Smooth muscle cell (in vitro differentiated cells): Measurements from ENCODE around the gene PRSS50. TPM values are rescaled to one million over a fixed set of nuclear protein-coding genes. Genes with fewer than 3 reads are reported as not detected.

Experiments
- DNase-seq: peaks from one replicate; lab custom pipeline; 2025; ENCODE audit not compliant: unreplicated experiment; lab: John Stamatoyannopoulos, UW
- H2AFZ ChIP-seq: fragments of 200-600 bp; sonication (generic); 2 replicates; pipeline ENCODE4 v1.6.0; 2016; ENCODE audit warnings: antibody characterized with exemption, low read depth, mild to moderate bottlenecking
- H3F3A ChIP-seq: fragments of 200-600 bp; sonication (generic); 2 replicates; pipeline ENCODE4 v1.6.0; 2017; ENCODE audit warnings: antibody characterized with exemption, low read depth
- H3K27ac ChIP-seq: fragments of 200-600 bp; sonication (generic); 2 replicates; pipeline ENCODE4 v1.5.1; 2016; ENCODE audit warnings: low read depth, mild to moderate bottlenecking
- H3K27me3 ChIP-seq: fragments of 200-600 bp; sonication (generic); 2 replicates; pipeline ENCODE4 v1.6.1; 2016; ENCODE audit warnings: low read depth, mild to moderate bottlenecking
- H3K36me3 ChIP-seq: fragments of 200-600 bp; sonication (generic); 2 replicates; pipeline ENCODE4 v1.5.1; 2016; ENCODE audit warnings: low read depth
- H3K4me1 ChIP-seq: fragments of 200-600 bp; sonication (generic); 2 replicates; pipeline ENCODE4 v1.5.1; 2016; ENCODE audit warnings: low read depth
- H3K4me2 ChIP-seq: fragments of 200-600 bp; sonication (generic); 2 replicates; pipeline ENCODE4 v1.6.0; 2016; ENCODE audit warnings: mild to moderate bottlenecking
- H3K4me3 ChIP-seq: fragments of 200-600 bp; sonication (generic); 2 replicates; pipeline ENCODE4 v1.5.1; 2016; ENCODE audit warnings: mild to moderate bottlenecking
- H3K79me2 ChIP-seq: fragments of 200-600 bp; sonication (generic); 2 replicates; pipeline ENCODE4 v1.6.0; 2016; ENCODE audit warnings: low read depth, mild to moderate bottlenecking
- H3K9ac ChIP-seq: fragments of 200-600 bp; sonication (generic); 2 replicates; pipeline ENCODE4 v1.6.0; 2016; ENCODE audit warnings: low read depth
- H3K9me3 ChIP-seq: fragments of 200-600 bp; sonication (generic); replicated peaks from 2 replicates; pipeline ENCODE4 v1.5.1; 2016; ENCODE audit warnings: low read depth
- H4K20me1 ChIP-seq: fragments of 200-600 bp; sonication (generic); 2 replicates; pipeline ENCODE4 v1.6.0; 2016; ENCODE audit warnings: low read depth
- WGBS: methylation state at CpG from one replicate; pipeline ENCODE4 v1.1.7; 2016; ENCODE audit warnings: low lambda C conversion rate; 5-methylcytosine and 5-hydroxymethylcytosine counted together
- polyA plus RNA-seq: library from polyadenylated mRNA; unstranded; fragments of >200 nt; fragmentation: Nextera tagmentation; extraction: Ambion mirVana; gene quantifications from 2 replicates; pipeline ENCODE4 v1.2.1, GENCODE V29; 2016
- total RNA-seq: library from RNA; depleted of rRNA; stranded (reverse); fragments of >200 nt; gene quantifications from 2 replicates; pipeline ENCODE4 v1.2.3, GENCODE V29; 2014
- TF ChIP-seq, protein P1 (sequence below): fragments of 200-600 bp; sonication (generic); IDR thresholded peaks from 2 replicates; pipeline ENCODE4 v1.5.1; 2017; ENCODE audit warnings: borderline replicate concordance, mild to moderate bottlenecking, antibody characterized with exemption; ENCODE audit not compliant: insufficient read depth, poor library complexity, severe bottlenecking

Gene PRSS50
- total and polyA plus RNA-seq, 2 experiments from 2014 or later, result 0.54 to 0.73 TPM

DNA sequence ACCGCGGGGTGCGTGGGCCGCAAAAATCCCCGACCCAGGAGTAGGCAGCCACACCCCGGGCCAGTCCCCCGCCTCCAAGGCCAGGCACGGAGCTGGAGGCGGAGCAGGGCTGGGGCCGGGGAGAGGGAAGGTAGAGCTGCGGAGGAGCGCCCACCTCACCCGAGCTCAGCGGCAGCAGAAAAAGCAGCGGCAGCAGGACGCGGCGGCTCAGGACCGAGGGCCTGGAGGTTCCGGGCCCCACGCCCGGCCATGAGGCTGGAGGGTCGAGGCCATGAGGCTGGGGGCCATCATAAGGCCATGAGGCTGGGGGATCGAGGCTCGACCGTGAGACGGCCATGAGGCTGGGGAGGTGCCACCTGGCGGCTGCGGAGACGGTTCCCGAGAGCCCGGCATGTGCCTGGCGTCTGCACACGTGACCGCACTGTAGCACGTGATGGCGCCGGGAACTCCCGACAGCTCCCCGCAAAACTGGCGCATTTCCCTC, 32.9 kb upstream of the PRSS50 start:
- Histone ChIP-seq H2AFZ (no peak overlapping the region), H3K9me3 (no peaks in the 10 kb centered on the region), H3K79me2 (no peaks in the 10 kb centered on the region), H3K36me3 (no peaks in the 10 kb centered on the region), H3F3A (no peaks in the 10 kb centered on the region), H3K4me1 (no peaks in the 10 kb centered on the region), H3K4me3 (no peak overlapping the region), H3K27me3 (no peaks in the 10 kb centered on the region), H4K20me1 (no peaks in the 10 kb centered on the region), H3K27ac (no peak overlapping the region), H3K4me2 (no peak overlapping the region), H3K9ac (no peak overlapping the region)
- DNase-seq, result no peak
- WGBS, result 97% methylated on average over 34 of the region's 41 CpGs
- TF ChIP-seq, protein P1, sequence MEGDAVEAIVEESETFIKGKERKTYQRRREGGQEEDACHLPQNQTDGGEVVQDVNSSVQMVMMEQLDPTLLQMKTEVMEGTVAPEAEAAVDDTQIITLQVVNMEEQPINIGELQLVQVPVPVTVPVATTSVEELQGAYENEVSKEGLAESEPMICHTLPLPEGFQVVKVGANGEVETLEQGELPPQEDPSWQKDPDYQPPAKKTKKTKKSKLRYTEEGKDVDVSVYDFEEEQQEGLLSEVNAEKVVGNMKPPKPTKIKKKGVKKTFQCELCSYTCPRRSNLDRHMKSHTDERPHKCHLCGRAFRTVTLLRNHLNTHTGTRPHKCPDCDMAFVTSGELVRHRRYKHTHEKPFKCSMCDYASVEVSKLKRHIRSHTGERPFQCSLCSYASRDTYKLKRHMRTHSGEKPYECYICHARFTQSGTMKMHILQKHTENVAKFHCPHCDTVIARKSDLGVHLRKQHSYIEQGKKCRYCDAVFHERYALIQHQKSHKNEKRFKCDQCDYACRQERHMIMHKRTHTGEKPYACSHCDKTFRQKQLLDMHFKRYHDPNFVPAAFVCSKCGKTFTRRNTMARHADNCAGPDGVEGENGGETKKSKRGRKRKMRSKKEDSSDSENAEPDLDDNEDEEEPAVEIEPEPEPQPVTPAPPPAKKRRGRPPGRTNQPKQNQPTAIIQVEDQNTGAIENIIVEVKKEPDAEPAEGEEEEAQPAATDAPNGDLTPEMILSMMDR, result no peak

DNA sequence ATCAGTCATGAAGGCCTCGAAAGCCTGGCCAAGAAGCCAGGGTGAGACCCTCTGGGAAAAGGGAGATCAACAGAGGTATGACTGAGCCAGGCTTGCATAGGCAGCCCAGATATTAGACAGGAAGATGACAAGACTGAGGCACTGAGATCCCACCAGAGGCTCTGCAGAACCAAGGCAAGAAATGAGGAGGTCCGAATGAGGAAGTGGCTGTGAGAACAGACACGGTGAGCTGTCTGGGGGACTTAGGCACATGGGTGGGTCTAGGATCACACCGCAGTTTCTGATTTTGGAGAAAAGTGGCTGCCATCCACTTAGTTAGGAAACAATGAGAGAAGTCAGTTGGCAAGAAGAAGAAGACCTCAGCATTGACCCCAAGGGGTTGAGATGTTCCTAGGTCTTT, 31.5 kb upstream of the PRSS50 start:
- H3K36me3 ChIP-seq, result no peaks in the 10 kb centered on the region
- no peak overlapping the region for H3K4me2 ChIP-seq
- no peaks in the 10 kb centered on the region for H3K79me2 ChIP-seq
- no peaks in the 10 kb centered on the region for H3K4me1 ChIP-seq
- no peaks in the 10 kb centered on the region for H3K9me3 ChIP-seq
- no peaks in the 10 kb centered on the region for H3K27me3 ChIP-seq
- DNase-seq, result no peak
- TF ChIP-seq, protein P1, result no peak
- no peaks in the 10 kb centered on the region for H3F3A ChIP-seq
- H3K9ac ChIP-seq, result no peak overlapping the region
- no peak overlapping the region for H3K27ac ChIP-seq
- H3K4me3 ChIP-seq, result no peak overlapping the region
- no peak overlapping the region for H2AFZ ChIP-seq
- H4K20me1 ChIP-seq, result no peaks in the 10 kb centered on the region
- 93% methylated on average over 4 of the region's 4 CpGs for WGBS

DNA sequence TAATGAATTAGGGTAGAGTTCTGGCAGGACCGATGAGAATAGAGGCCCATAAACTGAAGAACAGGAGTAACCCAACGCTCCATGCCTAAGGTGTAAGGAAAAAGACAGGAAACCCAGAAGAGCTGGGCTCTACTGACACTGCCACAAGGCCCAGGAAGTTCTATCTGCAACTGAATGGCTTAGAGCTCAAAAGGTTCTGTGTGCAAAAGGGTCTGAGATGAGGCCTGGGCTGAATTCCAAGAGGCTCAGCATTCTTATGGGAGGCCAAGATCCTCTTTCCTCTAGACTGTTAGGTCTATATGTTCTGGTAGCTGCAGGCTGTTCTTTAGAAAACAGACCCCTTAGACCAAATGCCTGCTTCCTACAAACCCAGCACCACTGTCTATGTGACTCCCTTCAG, 30.5 kb upstream of the PRSS50 start:
- no peak overlapping the region for H2AFZ ChIP-seq
- H3K36me3 ChIP-seq, result no peaks in the 10 kb centered on the region
- H3K9me3 ChIP-seq, result no peaks in the 10 kb centered on the region
- WGBS, result 84% methylated on average over 2 of the region's 2 CpGs
- H3K4me1 ChIP-seq, result no peaks in the 10 kb centered on the region
- no peak overlapping the region for H3K27ac ChIP-seq
- TF ChIP-seq, protein P1, result no peak
- H3K4me3 ChIP-seq, result no peak overlapping the region
- no peaks in the 10 kb centered on the region for H3F3A ChIP-seq
- no peaks in the 10 kb centered on the region for H3K79me2 ChIP-seq
- no peak for DNase-seq
- no peak overlapping the region for H3K4me2 ChIP-seq
- no peaks in the 10 kb centered on the region for H3K27me3 ChIP-seq
- no peaks in the 10 kb centered on the region for H4K20me1 ChIP-seq
- H3K9ac ChIP-seq, result no peak overlapping the region

DNA sequence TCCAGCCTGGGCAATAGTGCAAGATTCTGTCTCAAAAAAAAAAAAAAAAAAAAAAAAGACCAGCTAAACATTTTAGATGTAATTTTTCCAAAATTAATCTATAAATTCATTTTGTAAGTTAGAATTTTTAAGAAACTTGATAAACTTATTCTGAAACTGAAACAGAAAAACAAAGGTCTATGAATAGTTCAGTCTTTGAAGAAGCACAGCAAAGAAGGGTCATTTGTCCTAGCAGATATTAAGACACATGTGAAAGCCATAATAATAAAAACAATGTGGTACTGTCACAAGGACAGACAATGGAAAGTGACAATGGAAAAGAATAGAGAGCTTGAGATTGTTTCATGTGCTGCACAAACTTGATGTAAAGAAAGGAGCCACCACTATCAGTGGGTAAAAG, 29.0 kb upstream of the PRSS50 start:
- Histone ChIP-seq H3K4me3 (no peak overlapping the region), H3K4me2 (no peak overlapping the region), H3K79me2 (no peaks in the 10 kb centered on the region), H3K9ac (no peak overlapping the region), H3F3A (no peaks in the 10 kb centered on the region), H3K9me3 (no peaks in the 10 kb centered on the region), H2AFZ (no peak overlapping the region), H3K27me3 (no peaks in the 10 kb centered on the region), H3K36me3 (no peaks in the 10 kb centered on the region), H4K20me1 (no peaks in the 10 kb centered on the region), H3K4me1 (no peaks in the 10 kb centered on the region), H3K27ac (no peak overlapping the region)
- TF ChIP-seq, protein P1, result no peak
- no peak for DNase-seq
